Fibroblast of mammary gland (primary cell): ENCODE data around the gene SCD5.

ENCODE experiments used
- DNase-seq: peaks from one replicate; pipeline ENCODE4 v3.0.0-alpha.2; 2010; ENCODE audit warnings: low read depth
- H3K4me3 ChIP-seq: 2 replicates; pipeline ENCODE4 v1.5.1; 2011; ENCODE audit warnings: low read depth, mild to moderate bottlenecking, low read length, moderate library complexity; ENCODE audit not compliant: control insufficient read depth
- CTCF ChIP-seq: conservative IDR thresholded peaks from 2 replicates; pipeline ENCODE4 v1.5.1; 2011; ENCODE audit warnings: low read depth, low read length, inconsistent platforms; ENCODE audit not compliant: control insufficient read depth, insufficient read depth

The SCD5 gene

GRCh38 chr4:82666970-82667665, 131.5 kb downstream of the SCD5 start:
- TF ChIP-seq CTCF: no peak
- DNase-seq: no peak
- no peak overlapping the region for H3K4me3 ChIP-seq

DNA sequence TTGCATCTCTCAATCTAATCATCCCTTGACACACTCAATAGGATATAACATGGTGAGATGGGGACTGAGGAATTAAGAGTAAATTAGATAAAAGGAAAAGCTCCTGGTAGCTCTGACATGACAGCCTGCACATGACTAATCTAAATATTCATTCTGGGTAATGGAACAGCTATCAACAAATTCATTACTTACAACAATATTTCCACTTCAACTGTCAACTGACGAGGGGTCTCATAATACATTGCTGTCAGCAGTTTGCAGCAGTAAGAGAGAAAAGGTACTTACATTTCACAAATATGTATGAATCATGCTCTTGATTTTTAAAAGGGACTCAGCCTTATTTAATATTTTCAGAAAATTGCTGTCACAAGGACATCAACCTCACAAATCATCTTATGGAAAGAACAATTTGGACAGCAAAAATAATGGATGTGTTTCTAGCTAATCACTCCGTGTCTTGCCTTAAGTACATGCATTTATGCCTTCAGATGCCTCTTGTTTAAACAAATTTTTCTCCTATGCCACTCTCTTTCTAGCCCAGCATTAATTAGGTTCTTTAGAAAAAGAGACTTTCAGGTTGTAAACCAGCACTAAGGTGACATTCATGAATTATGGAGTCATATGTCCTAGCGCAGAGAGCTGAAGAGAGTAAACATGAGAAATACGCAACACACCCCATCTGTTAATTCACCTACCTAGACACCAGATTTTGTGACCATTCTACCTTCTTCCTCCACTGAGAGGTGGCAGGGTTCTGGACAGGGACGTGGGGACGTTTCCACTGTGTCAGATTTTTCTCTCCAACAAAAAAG, 137.2 kb downstream of the SCD5 start:
- DNase-seq: no peak
- no peak for TF ChIP-seq CTCF
- H3K4me3 ChIP-seq: no peak overlapping the region

DNA sequence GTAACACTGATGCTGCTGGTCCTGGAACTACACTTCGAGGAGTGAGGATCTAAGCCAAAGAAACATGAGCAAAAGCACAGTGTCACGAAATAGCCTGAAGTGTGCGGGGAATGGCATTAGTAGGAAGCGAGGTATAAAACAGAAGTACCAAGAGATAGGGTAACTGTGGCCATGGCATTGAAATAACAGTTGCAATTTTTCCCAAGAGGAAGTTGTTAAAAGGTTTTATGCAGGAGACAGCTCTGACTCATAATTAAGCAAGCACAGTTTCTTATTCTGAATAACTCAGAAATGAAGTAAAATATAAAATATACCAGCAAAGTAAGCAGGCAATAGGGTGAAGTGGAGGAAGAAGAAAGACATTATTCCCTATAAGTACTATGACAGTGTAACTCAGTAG, 146.5 kb downstream of the SCD5 start:
- no peak overlapping the region for H3K4me3 ChIP-seq
- no peak for TF ChIP-seq CTCF
- peak; percentile 33 for DNase-seq

- H3K4me3 ChIP-seq: no peak overlapping the region
- DNase-seq: no peak
- TF ChIP-seq CTCF: no peak
Measured at GRCh38 chr4:82650868-82651267, 147.7 kb downstream of the SCD5 start.

- DNase-seq: peak; percentile 71
- H3K4me3 ChIP-seq: no peak overlapping the region
- TF ChIP-seq CTCF: no peak
Measured at GRCh38 chr4:82648356-82648755, 150.2 kb downstream of the SCD5 start.

DNA sequence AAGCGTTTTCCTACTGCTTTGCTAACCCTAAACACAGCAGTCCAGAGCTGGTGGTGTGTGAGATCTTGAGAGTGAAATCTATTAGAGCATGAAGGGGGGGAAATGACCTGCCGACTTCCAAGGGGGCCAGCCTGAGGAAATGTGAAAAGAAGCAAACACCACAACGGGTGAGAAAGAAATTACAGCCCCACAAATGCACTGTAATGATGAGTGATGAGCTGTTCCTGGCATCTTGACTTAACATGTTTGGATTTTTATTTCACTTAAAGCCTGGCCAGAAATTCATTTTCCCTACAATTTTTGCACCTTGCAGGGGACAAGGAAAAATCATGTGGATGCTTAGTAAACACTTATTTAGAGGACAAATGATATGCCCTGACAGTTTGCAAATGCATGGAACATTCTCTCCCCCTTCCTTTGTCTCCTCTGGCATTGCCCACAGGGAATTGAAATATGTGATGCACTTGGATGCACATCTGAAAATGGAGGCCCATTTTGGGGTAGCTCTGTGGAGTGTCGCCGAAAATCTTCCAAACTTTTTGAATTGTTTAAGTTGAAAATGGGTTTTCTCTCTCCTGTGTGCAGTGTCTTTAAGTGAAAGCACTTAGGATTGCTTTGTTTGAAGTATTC, 152.5 kb downstream of the SCD5 start:
- H3K4me3 ChIP-seq: no peak overlapping the region
- no peak for TF ChIP-seq CTCF
- no peak for DNase-seq
